Stimulated activated naive CD8-positive, alpha-beta T cell treated with anti-CD3 and anti-CD28 coated beads, Interleukin-15, Interleukin-2, amounts not matched to agents 100 ng/mL and 50 ng/mL, for 24 hours (primary cell): Measurements from ENCODE around the gene PAK1IP1.
"Not testable (repeated sequence)": the region's sequence is repeated elsewhere in the genome, so short reads cannot be mapped to it uniquely, and the experiment has no call there.

Experiments used
- H3K27ac Mint-ChIP-seq: one replicate; pipeline ENCODE4 v1.8.0; 2021; ENCODE audit warnings: mild to moderate bottlenecking, mixed read lengths
- H3K27me3 Mint-ChIP-seq: one replicate; pipeline ENCODE4 v1.8.0; 2021; ENCODE audit warnings: mixed read lengths
- H3K36me3 Mint-ChIP-seq: one replicate; pipeline ENCODE4 v1.8.0; 2021; ENCODE audit warnings: low read depth, mixed read lengths
- H3K4me1 Mint-ChIP-seq: one replicate; pipeline ENCODE4 v1.8.0; 2021; ENCODE audit warnings: low read depth, mixed read lengths
- H3K4me3 Mint-ChIP-seq: one replicate; pipeline ENCODE4 v1.8.0; 2021; ENCODE audit warnings: mild to moderate bottlenecking, mixed read lengths
- H3K9me3 Mint-ChIP-seq: one replicate; pipeline ENCODE4 v1.8.0; 2021; ENCODE audit warnings: mixed read lengths

Gene PAK1IP1

GRCh38 chr6:10745116-10745515 is 50.3 kb downstream of the PAK1IP1 start:
- H3K36me3 Mint-ChIP-seq, result peaks cover 15% of the 10 kb centered on the region
- no peak overlapping the region for H3K4me3 Mint-ChIP-seq
- H3K27ac Mint-ChIP-seq, result peak overlapping the region; percentile 43
- H3K9me3 Mint-ChIP-seq, result no peaks in the 10 kb centered on the region
- no peaks in the 10 kb centered on the region for H3K27me3 Mint-ChIP-seq
- H3K4me1 Mint-ChIP-seq, result peaks cover 24% of the 10 kb centered on the region

DNA sequence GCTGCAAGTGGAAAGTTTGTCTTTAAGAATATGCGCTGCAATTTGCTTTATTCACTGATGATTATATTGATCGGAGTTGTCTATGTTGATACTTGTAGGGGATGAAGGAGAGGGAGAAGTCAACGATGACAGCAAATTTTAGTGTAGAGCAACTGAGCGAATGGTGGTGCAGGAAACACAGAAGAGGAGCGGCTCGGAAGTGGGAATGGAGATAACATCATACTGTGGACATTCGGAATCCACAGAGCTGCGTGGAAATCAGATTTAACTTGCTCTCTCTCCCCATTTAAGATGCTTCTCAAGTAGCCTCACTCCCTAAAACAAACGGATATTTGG is 52.1 kb downstream of the PAK1IP1 start:
- peaks cover 32% of the 10 kb centered on the region for H3K36me3 Mint-ChIP-seq
- H3K4me3 Mint-ChIP-seq, result peak overlapping the region; percentile 89
- H3K27me3 Mint-ChIP-seq, result no peaks in the 10 kb centered on the region
- H3K4me1 Mint-ChIP-seq, result peaks cover 40% of the 10 kb centered on the region
- peak overlapping the region; percentile 96 for H3K27ac Mint-ChIP-seq
- no peaks in the 10 kb centered on the region for H3K9me3 Mint-ChIP-seq

DNA sequence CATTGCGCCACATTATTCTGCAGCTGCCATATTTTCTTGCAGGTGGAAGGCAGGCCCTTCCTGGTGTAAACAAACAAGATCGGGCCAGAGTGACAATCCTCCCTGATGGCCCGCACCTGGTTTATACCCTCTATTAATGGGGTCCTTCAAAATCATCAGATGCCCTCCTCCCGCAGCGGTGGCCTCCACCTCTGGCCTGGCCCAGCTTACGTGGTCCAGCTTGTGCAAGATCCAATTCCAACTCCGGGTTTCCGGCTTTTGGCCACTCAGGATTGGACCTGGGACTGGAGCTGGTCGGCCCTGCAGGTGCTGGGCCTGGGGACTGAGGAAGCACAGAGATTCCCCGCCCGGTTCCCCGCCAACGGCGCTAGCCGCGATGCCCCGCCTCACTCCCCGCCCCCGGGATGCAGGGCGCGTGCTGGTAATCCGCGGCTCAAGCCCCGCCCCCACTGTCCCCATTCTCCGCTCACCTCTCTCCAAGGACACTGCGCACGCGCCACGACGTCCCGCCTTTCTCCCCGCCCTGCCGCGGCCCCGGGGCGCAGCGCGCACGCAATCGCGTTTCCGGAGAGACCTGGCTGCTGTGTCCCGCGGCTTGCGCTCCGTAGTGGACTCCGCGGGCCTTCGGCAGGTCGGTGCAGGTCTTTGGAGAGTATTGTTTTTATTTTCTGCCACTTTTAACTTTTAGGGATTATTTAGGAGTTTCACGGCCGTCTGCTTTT is 52.6 kb downstream of the PAK1IP1 start, which contains the start of gene TMEM14B:
Gene TMEM14B (plus strand): TSS at position 555 of the 722 bp plus-strand sequence. CDS start 1,441 bp downstream, outside the sequence.
- no peaks in the 10 kb centered on the region for H3K9me3 Mint-ChIP-seq

DNA sequence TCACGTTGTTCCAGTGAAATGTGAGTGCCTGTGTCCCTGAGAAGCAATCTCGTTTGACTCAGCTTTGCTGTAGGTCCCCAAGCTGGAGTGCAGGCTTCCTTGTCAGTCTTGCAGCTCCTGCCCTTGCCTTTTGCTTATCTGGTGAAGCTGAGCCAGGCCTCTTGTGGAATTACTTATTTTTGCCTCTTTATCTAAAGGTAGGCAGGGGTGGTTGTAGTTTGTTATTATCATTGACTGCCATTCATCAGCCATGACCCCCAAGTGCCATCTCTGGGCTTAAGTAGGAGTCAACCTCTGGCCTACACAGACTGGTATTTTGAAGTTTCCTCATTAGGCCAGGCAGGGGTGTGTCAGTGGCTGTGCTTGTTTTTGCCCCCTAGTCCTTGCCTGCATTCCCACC is 55.0 kb downstream of the PAK1IP1 start:
- Mint-ChIP-seq H3K27ac (peak overlapping the region; percentile 29), H3K27me3 (no peaks in the 10 kb centered on the region), H3K4me3 (peak overlapping the region; percentile 89), H3K9me3 (no peaks in the 10 kb centered on the region), H3K36me3 (peaks cover 53% of the 10 kb centered on the region), H3K4me1 (peaks cover 50% of the 10 kb centered on the region)

More for the DNA sequence above, 52.6 kb downstream of the PAK1IP1 start, which contains the start of gene TMEM14B:
- Mint-ChIP-seq H3K36me3 (peaks cover 37% of the 10 kb centered on the region), H3K4me3 (peak within 1 kb of the TSS; percentile 89), H3K27me3 (no peaks in the 10 kb centered on the region), H3K4me1 (peaks cover 40% of the 10 kb centered on the region), H3K27ac (peak within 1 kb of the TSS; percentile 96)

- H3K4me1 Mint-ChIP-seq, result peaks cover 56% of the 10 kb centered on the region
- not testable (repeated sequence) for H3K4me3 Mint-ChIP-seq, H3K27me3 Mint-ChIP-seq, H3K9me3 Mint-ChIP-seq, H3K27ac Mint-ChIP-seq
- peaks cover 55% of the 10 kb centered on the region for H3K36me3 Mint-ChIP-seq
Observed at GRCh38 chr6:10750568-10750967, 55.8 kb downstream of the PAK1IP1 start.

GRCh38 chr6:10751757-10752156 is 57.0 kb downstream of the PAK1IP1 start:
- not testable (repeated sequence) for H3K27ac Mint-ChIP-seq, H3K27me3 Mint-ChIP-seq, H3K4me3 Mint-ChIP-seq, H3K9me3 Mint-ChIP-seq
- peaks cover 64% of the 10 kb centered on the region for H3K36me3 Mint-ChIP-seq
- H3K4me1 Mint-ChIP-seq, result peaks cover 62% of the 10 kb centered on the region

DNA sequence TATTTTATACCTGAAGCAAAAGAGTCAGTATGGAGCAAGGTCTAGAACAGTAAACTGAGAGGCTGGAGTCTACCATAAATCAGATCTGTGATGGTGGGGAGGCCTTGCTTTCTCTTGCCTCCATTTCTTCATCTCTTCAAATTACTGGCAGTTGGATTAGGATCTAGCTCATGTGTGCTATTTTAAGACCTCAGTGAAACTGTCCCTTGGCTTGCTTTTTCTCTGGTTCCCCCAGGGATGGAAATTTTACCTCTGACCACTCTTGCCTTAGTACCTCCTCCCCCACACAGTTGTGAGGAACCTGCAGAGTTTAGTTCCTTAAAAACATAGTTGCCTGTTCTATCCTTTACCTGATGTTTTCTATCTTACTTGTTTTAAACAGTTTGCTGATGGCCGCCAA is 61.3 kb downstream of the PAK1IP1 start:
- no peaks in the 10 kb centered on the region for H3K9me3 Mint-ChIP-seq
- peaks cover 52% of the 10 kb centered on the region for H3K4me1 Mint-ChIP-seq
- H3K4me3 Mint-ChIP-seq, result no peak overlapping the region
- peaks cover 77% of the 10 kb centered on the region for H3K36me3 Mint-ChIP-seq
- H3K27me3 Mint-ChIP-seq, result no peaks in the 10 kb centered on the region
- H3K27ac Mint-ChIP-seq, result peak overlapping the region; percentile 53
